Astrocyte (in vitro differentiated cells and primary cell): Measurements from ENCODE around the gene ANKRD44. TPM values are rescaled to one million over a fixed set of nuclear protein-coding genes. Genes with fewer than 3 reads are reported as not detected.

Source experiments
- DNase-seq: peaks from one replicate; pipeline ENCODE4 v3.0.0-alpha.2; 2010; ENCODE audit warnings: low read depth
- FAIRE-seq: peaks from 2 replicates; lab custom pipeline; 2011; peaks lifted over from hg19 to GRCh38; lab: Jason Lieb, UNC
- H2AFZ ChIP-seq: 2 replicates; pipeline ENCODE4 v1.6.0; 2012; ENCODE audit warnings: low read depth, low read length, inconsistent platforms
- H3K27ac ChIP-seq: 2 replicates; pipeline ENCODE4 v1.5.1; 2011; ENCODE audit warnings: low read depth, low read length, inconsistent platforms
- H3K27me3 ChIP-seq: 2 replicates; pipeline ENCODE4 v1.6.0; 2011; ENCODE audit warnings: low read length, inconsistent platforms; ENCODE audit not compliant: insufficient read depth
- H3K36me3 ChIP-seq: 2 replicates; pipeline ENCODE4 v1.5.1; 2011; ENCODE audit warnings: low read length, inconsistent platforms; ENCODE audit not compliant: insufficient read depth
- H3K4me1 ChIP-seq: 2 replicates; pipeline ENCODE4 v1.5.1; 2011; ENCODE audit warnings: low read length, inconsistent platforms; ENCODE audit not compliant: insufficient read depth
- H3K4me2 ChIP-seq: 2 replicates; pipeline ENCODE4 v1.6.0; 2012; ENCODE audit warnings: low read length, inconsistent platforms
- H3K4me3 ChIP-seq: 2 replicates; pipeline ENCODE4 v1.5.1; 2011; ENCODE audit warnings: low read depth, mild to moderate bottlenecking, low read length, inconsistent platforms; ENCODE audit not compliant: insufficient read depth
- H3K79me2 ChIP-seq: 2 replicates; pipeline ENCODE4 v1.6.0; 2012; ENCODE audit warnings: mild to moderate bottlenecking, low read length, inconsistent platforms; ENCODE audit not compliant: insufficient read depth
- H3K9ac ChIP-seq: 2 replicates; pipeline ENCODE4 v1.6.0; 2012; ENCODE audit warnings: mild to moderate bottlenecking, low read length, inconsistent platforms
- H3K9me3 ChIP-seq: 2 replicates; pipeline ENCODE4 v1.5.1; 2012; ENCODE audit warnings: low read depth, mild to moderate bottlenecking, low read length, inconsistent platforms; ENCODE audit not compliant: insufficient read depth
- H4K20me1 ChIP-seq: 2 replicates; pipeline ENCODE4 v1.6.0; 2012; ENCODE audit warnings: low read length, inconsistent platforms; ENCODE audit not compliant: insufficient read depth
- H3K27ac Mint-ChIP-seq: one replicate; pipeline ENCODE4 v1.8.0; 2021; ENCODE audit warnings: mild to moderate bottlenecking, mixed read lengths; ENCODE audit not compliant: unreplicated experiment
- H3K27me3 Mint-ChIP-seq: one replicate; pipeline ENCODE4 v1.8.0; 2021; ENCODE audit warnings: low read depth, mixed read lengths; ENCODE audit not compliant: unreplicated experiment
- H3K36me3 Mint-ChIP-seq: one replicate; pipeline ENCODE4 v1.8.0; 2021; ENCODE audit warnings: low read depth, mixed read lengths; ENCODE audit not compliant: unreplicated experiment
- H3K4me1 Mint-ChIP-seq: one replicate; pipeline ENCODE4 v1.8.0; 2021; ENCODE audit warnings: low read depth, mixed read lengths; ENCODE audit not compliant: unreplicated experiment
- H3K4me3 Mint-ChIP-seq: one replicate; pipeline ENCODE4 v1.8.0; 2021; ENCODE audit warnings: mild to moderate bottlenecking, moderate library complexity, mixed read lengths; ENCODE audit not compliant: unreplicated experiment
- H3K9me3 Mint-ChIP-seq: one replicate; pipeline ENCODE4 v1.8.0; 2021; ENCODE audit warnings: mild to moderate bottlenecking, mixed read lengths; ENCODE audit not compliant: unreplicated experiment
- CTCF ChIP-seq: IDR thresholded peaks from 2 replicates; pipeline ENCODE4 v1.5.1; 2011; ENCODE audit warnings: low read depth, mild to moderate bottlenecking, inconsistent platforms, low read length, moderate library complexity; ENCODE audit not compliant: insufficient read depth
- EZH2 ChIP-seq: IDR thresholded peaks from 2 replicates; pipeline ENCODE4 v1.6.1; 2012; ENCODE audit warnings: mild to moderate bottlenecking, low read length, inconsistent platforms; ENCODE audit not compliant: insufficient read depth
- total RNA-seq: library from RNA; stranded (reverse); gene quantifications from 2 replicates; pipeline ENCODE4 v1.2.1, GENCODE V29; 2021

Gene ANKRD44
- total RNA-seq, 1 donor from 2014 or later = 7.2 TPM

- no peak overlapping the region for H3K27ac Mint-ChIP-seq
- Histone ChIP-seq H3K36me3 (no peaks in the 10 kb centered on the region), H3K4me3 (no peak overlapping the region), H3K79me2 (no peaks in the 10 kb centered on the region), H3K4me2 (no peak overlapping the region), H2AFZ (no peak overlapping the region), H3K9me3 (no peaks in the 10 kb centered on the region), H3K27ac (no peak overlapping the region), H3K4me1 (no peaks in the 10 kb centered on the region), H3K27me3 (no peaks in the 10 kb centered on the region), H3K9ac (no peak overlapping the region), H4K20me1 (no peaks in the 10 kb centered on the region)
- DNase-seq (peak; percentile 10), FAIRE-seq (no peak)
- TF ChIP-seq CTCF (no peak), EZH2 (no peak)
- H3K4me3 Mint-ChIP-seq = no peak overlapping the region
- no peaks in the 10 kb centered on the region for H3K36me3 Mint-ChIP-seq
- peaks cover 8% of the 10 kb centered on the region for H3K4me1 Mint-ChIP-seq
- H3K27me3 Mint-ChIP-seq = no peaks in the 10 kb centered on the region
- H3K9me3 Mint-ChIP-seq = peaks cover 3% of the 10 kb centered on the region
Measured at GRCh38 chr2:197248623-197249022, 62.0 kb downstream of the ANKRD44 start.

- FAIRE-seq (no peak), DNase-seq (no peak)
- Histone ChIP-seq H3K9ac (no peak overlapping the region), H4K20me1 (no peaks in the 10 kb centered on the region), H3K27ac (no peak overlapping the region), H3K79me2 (no peaks in the 10 kb centered on the region), H2AFZ (no peak overlapping the region), H3K27me3 (no peaks in the 10 kb centered on the region), H3K36me3 (no peaks in the 10 kb centered on the region), H3K4me3 (no peak overlapping the region), H3K9me3 (no peaks in the 10 kb centered on the region), H3K4me2 (no peak overlapping the region), H3K4me1 (no peaks in the 10 kb centered on the region)
- TF ChIP-seq EZH2 = no peak
- TF ChIP-seq CTCF = no peak
- Mint-ChIP-seq H3K9me3 (peaks cover 3% of the 10 kb centered on the region), H3K4me1 (peaks cover 8% of the 10 kb centered on the region), H3K27ac (no peak overlapping the region), H3K4me3 (no peak overlapping the region), H3K36me3 (no peaks in the 10 kb centered on the region), H3K27me3 (no peaks in the 10 kb centered on the region)
Measured at GRCh38 chr2:197248001-197248401, 62.6 kb downstream of the ANKRD44 start.

GRCh38 chr2:197247083-197247482 lies 63.5 kb downstream of the ANKRD44 start:
- Mint-ChIP-seq H3K36me3 (no peaks in the 10 kb centered on the region), H3K4me1 (peaks cover 11% of the 10 kb centered on the region), H3K27me3 (no peaks in the 10 kb centered on the region), H3K9me3 (peaks cover 3% of the 10 kb centered on the region), H3K4me3 (no peak overlapping the region), H3K27ac (no peak overlapping the region)
- Histone ChIP-seq H3K9ac (no peak overlapping the region), H3K4me3 (no peak overlapping the region), H3K9me3 (no peaks in the 10 kb centered on the region), H3K36me3 (no peaks in the 10 kb centered on the region), H3K27ac (no peak overlapping the region), H3K79me2 (no peaks in the 10 kb centered on the region), H2AFZ (no peak overlapping the region), H3K27me3 (no peaks in the 10 kb centered on the region), H4K20me1 (no peaks in the 10 kb centered on the region), H3K4me2 (no peak overlapping the region), H3K4me1 (no peaks in the 10 kb centered on the region)
- FAIRE-seq (no peak), DNase-seq (no peak)
- TF ChIP-seq EZH2 (no peak), CTCF (no peak)
